T-helper 1 cell treated with Interleukin-12 subunit alpha and Interleukin-12 subunit beta and Interleukin-4 antibody, amounts not matched to agents 30 μg/mL and 1 μg/mL, for 36 hours (primary cell): ENCODE measurements around the gene CKB.
"Not testable (repeated sequence)": the region's sequence is repeated elsewhere in the genome, so short reads cannot be mapped to it uniquely, and the experiment has no call there.

Source experiments
- H3K27ac Mint-ChIP-seq: one replicate; pipeline ENCODE4 v1.8.0; 2021; ENCODE audit warnings: mild to moderate bottlenecking, mixed read lengths
- H3K27me3 Mint-ChIP-seq: one replicate; pipeline ENCODE4 v1.8.0; 2021; ENCODE audit warnings: low read depth, mixed read lengths
- H3K36me3 Mint-ChIP-seq: one replicate; pipeline ENCODE4 v1.8.0; 2021; ENCODE audit warnings: low read depth, mixed read lengths
- H3K4me1 Mint-ChIP-seq: one replicate; pipeline ENCODE4 v1.8.0; 2021; ENCODE audit warnings: low read depth, mixed read lengths
- H3K4me3 Mint-ChIP-seq: one replicate; pipeline ENCODE4 v1.8.0; 2021; ENCODE audit warnings: mild to moderate bottlenecking, moderate library complexity, mixed read lengths
- H3K9me3 Mint-ChIP-seq: one replicate; pipeline ENCODE4 v1.8.0; 2021; ENCODE audit warnings: mixed read lengths

The CKB gene

GRCh38 chr14:103519043-103519836 is 3.4 kb downstream of the CKB start:
- Mint-ChIP-seq H3K4me3 (peak overlapping the region; percentile 9), H3K27ac (no peak overlapping the region), H3K36me3 (no peaks in the 10 kb centered on the region), H3K9me3 (no peaks in the 10 kb centered on the region), H3K27me3 (peaks cover 15% of the 10 kb centered on the region), H3K4me1 (peaks cover 5% of the 10 kb centered on the region)

- Mint-ChIP-seq H3K27me3 (peaks cover 8% of the 10 kb centered on the region), H3K4me1 (peaks cover 5% of the 10 kb centered on the region), H3K27ac (no peak overlapping the region), H3K4me3 (no peak overlapping the region), H3K9me3 (no peaks in the 10 kb centered on the region), H3K36me3 (no peaks in the 10 kb centered on the region)
Measured at GRCh38 chr14:103518422-103519042, 4.1 kb downstream of the CKB start.

- Mint-ChIP-seq H3K27me3 (peaks cover 4% of the 10 kb centered on the region), H3K27ac (no peak overlapping the region), H3K9me3 (no peaks in the 10 kb centered on the region), H3K4me1 (peaks cover 5% of the 10 kb centered on the region), H3K36me3 (no peaks in the 10 kb centered on the region), H3K4me3 (no peak overlapping the region)
Measured at GRCh38 chr14:103517721-103518421, 4.8 kb downstream of the CKB start.

DNA sequence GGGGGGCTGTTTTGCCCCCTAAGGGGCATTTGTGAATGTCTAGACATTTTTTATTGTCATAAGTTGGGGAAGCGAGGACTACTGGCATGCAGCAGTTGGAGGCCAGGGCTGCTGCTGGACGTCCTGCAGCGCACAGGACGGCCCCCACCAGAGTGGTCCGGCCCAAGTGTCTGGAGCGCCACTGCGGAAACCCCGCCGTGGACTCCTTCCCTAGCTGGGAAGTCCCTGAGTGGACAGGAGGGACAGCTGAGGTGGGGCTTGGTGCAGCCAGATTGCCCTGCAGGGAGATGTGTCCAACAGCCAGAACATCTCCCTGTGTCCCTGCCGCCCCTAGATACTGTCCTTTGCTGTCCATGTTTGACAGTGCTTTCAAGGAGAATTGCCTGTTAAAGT is 5.5 kb downstream of the CKB start:
- Mint-ChIP-seq H3K27ac (no peak overlapping the region), H3K27me3 (peaks cover 4% of the 10 kb centered on the region), H3K4me1 (peaks cover 5% of the 10 kb centered on the region), H3K36me3 (no peaks in the 10 kb centered on the region), H3K9me3 (no peaks in the 10 kb centered on the region), H3K4me3 (no peak overlapping the region)

GRCh38 chr14:103516426-103517173 is 6.0 kb downstream of the CKB start:
- H3K4me3 Mint-ChIP-seq: no peak overlapping the region
- no peak overlapping the region for H3K27ac Mint-ChIP-seq
- peaks cover 4% of the 10 kb centered on the region for H3K27me3 Mint-ChIP-seq
- H3K9me3 Mint-ChIP-seq: no peaks in the 10 kb centered on the region
- H3K36me3 Mint-ChIP-seq: no peaks in the 10 kb centered on the region
- peaks cover 5% of the 10 kb centered on the region for H3K4me1 Mint-ChIP-seq

DNA sequence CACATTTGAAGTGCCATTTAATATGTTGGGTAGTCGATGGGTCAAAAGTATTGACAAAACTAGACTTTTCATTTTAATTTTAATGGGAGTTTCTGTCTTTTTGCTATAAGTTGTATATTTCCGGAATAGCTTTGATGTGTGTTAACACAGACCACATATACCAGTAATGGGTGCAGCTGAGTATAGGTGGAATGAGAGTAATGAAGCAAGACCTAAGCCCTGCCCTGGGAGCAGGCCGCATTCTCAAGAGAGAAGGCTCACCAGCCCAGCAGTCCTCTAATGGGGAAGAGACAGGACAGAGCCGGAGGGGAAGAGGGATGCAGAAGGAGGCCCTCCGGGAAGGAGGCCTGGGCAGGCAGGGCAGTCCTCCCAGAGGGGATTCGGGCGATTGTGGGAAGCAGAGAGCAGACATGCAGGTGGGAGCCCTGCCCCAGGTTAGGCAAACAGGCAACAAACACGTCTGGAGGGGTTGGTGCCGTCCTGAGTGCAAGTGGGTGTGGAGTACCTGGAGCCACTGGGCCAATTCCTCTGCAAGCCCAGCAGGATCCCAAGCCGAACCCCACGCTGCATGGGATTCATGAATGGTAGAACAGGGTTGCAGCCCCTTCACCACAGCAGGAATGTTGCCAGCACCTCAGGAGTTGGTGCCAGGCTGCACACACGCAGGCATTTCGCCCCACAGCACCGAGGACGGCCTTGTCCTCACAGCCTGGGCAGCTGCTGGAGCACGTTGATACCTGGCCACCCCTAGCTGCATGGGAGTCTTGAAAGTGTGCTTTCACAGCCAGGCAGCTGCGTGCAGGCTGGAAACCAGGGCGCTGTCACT is 7.8 kb downstream of the CKB start:
- no peaks in the 10 kb centered on the region for H3K9me3 Mint-ChIP-seq
- peaks cover 3% of the 10 kb centered on the region for H3K36me3 Mint-ChIP-seq
- H3K27ac Mint-ChIP-seq: no peak overlapping the region
- peaks cover 5% of the 10 kb centered on the region for H3K4me1 Mint-ChIP-seq
- H3K4me3 Mint-ChIP-seq: no peak overlapping the region
- peaks cover 4% of the 10 kb centered on the region for H3K27me3 Mint-ChIP-seq

DNA sequence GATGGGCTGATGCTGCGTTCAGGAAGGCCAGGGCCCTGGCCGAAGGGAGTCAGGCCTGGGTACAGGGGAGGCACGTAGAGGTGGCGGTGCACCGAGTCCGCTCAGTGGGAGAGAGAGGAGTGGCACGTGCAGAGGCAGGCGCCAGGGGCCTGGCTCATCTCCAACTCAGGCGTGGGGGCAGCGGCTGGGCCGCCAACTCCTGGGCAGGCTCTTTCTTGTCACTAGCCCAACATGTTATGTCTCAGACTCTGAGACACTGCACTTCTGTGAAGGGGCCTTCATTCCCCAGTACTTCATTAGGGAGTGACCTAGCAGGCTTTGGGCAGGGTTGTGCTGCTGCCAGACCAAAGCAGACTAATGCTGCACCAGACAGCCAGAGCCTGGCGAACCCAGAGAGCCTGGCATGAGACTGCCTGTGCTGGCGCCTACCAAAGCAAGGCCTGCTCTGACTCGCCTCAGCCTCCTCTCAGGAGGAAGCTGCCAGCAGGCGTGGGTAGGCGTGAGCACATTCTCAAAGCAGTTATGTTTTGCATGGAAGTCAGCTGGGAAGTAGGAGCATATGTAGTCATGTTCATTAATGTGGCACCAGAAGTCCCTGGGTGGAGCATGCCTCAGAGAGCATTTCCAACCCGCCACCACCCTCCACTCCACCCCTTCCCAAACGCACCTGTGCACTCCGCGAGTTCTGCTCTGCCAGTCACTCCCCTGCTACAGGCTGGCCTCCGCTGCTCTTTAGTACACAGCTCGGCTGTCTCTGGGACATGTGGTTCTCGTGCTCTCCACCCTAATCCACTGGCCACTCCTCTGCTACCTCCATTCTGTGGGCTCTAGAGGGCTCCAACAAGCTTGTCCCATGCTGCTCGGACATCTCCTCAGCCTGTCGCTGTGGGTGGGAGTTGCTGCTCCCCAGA is 9.7 kb downstream of the CKB start:
- no peaks in the 10 kb centered on the region for H3K9me3 Mint-ChIP-seq
- H3K4me1 Mint-ChIP-seq: no peaks in the 10 kb centered on the region
- no peaks in the 10 kb centered on the region for H3K27me3 Mint-ChIP-seq
- H3K27ac Mint-ChIP-seq: no peak overlapping the region
- no peak overlapping the region for H3K4me3 Mint-ChIP-seq
- peaks cover 12% of the 10 kb centered on the region for H3K36me3 Mint-ChIP-seq

- not testable (repeated sequence) for H3K27ac Mint-ChIP-seq, H3K27me3 Mint-ChIP-seq, H3K9me3 Mint-ChIP-seq, H3K4me3 Mint-ChIP-seq, H3K4me1 Mint-ChIP-seq
- peaks cover 12% of the 10 kb centered on the region for H3K36me3 Mint-ChIP-seq
Measured at GRCh38 chr14:103512180-103512579, 10.4 kb downstream of the CKB start.

DNA sequence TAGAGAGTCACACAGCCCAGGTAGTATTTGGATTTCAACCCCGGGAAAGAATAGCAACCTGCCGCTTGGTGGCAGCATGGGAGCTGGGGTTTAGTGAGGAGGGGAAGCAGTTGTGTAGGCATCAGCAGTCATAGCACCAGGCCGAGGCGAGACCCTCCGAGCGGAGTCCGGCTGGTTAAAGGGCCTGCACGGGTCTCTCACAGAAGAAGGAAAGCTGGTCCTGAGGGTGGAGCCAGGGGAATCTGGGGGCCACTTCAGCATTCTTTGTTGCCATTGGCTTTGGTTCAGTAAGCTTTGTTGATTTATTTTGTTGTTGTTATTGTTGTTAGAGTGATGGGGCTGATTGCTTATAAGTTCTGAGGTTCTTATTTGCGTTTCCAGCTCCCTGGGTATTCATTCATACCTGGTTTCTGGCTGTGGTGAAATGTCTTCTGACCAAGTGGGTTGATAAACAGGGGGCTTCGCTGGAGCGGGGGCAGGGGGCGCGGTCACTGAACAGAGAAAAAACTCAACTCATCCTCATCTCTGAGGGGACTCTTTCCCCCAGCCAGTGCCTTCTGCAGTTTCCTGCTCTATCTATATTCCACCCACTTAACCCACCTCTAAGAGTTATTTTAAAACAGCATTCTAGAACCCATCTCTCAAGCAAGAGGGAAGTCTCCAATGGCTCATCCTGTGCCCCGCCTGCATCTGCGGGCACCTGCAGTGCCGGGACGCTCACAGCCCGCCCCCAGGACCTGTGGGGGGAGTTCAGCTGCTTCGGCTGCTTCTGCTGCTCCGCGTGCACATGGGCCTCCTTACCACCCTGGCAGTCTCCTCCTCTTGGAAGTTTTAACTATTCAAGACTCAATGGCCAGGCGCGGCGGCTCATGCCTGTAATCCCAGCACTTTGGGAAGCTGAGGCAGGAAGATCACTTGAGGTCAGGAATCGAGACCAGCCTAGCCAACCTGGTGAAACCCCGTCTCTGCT is 11.6 kb downstream of the CKB start:
- no peaks in the 10 kb centered on the region for H3K4me1 Mint-ChIP-seq
- no peak overlapping the region for H3K4me3 Mint-ChIP-seq
- peaks cover 13% of the 10 kb centered on the region for H3K36me3 Mint-ChIP-seq
- H3K9me3 Mint-ChIP-seq: no peaks in the 10 kb centered on the region
- H3K27ac Mint-ChIP-seq: no peak overlapping the region
- H3K27me3 Mint-ChIP-seq: no peaks in the 10 kb centered on the region

- Mint-ChIP-seq H3K4me1 (no peaks in the 10 kb centered on the region), H3K36me3 (peaks cover 17% of the 10 kb centered on the region), H3K9me3 (no peaks in the 10 kb centered on the region), H3K27me3 (no peaks in the 10 kb centered on the region), H3K27ac (no peak overlapping the region), H3K4me3 (no peak overlapping the region)
Measured at GRCh38 chr14:103509864-103510723, 12.5 kb downstream of the CKB start.

GRCh38 chr14:103508521-103509329 is 13.9 kb downstream of the CKB start:
- Mint-ChIP-seq H3K4me3 (no peak overlapping the region), H3K9me3 (no peaks in the 10 kb centered on the region), H3K27me3 (no peaks in the 10 kb centered on the region), H3K27ac (no peak overlapping the region), H3K4me1 (no peaks in the 10 kb centered on the region), H3K36me3 (peaks cover 20% of the 10 kb centered on the region)
